Ascending aorta (tissue), 2 donors: ENCODE data around the gene VPS4B. TPM values are rescaled to one million over a fixed set of nuclear protein-coding genes. Genes with fewer than 3 reads are reported as not detected.
"Not testable (repeated sequence)": the region's sequence is repeated elsewhere in the genome, so short reads cannot be mapped to it uniquely, and the experiment has no call there.

Experiments
- DNase-seq, 2 donors: peaks; one replicate each; pipeline ENCODE4 v3.0.0-alpha.2; 2019; ENCODE audit warnings: low spot score in 2 of 2
- H3K27ac ChIP-seq, 2 donors: fragments of 200-600 bp; sonication (generic); one replicate each; pipeline ENCODE4 v1.5.1; 2016 to 2017; ENCODE audit warnings: mild to moderate bottlenecking in 1 of 2
- H3K27me3 ChIP-seq: fragments of 200-600 bp; sonication (generic); one replicate; pipeline ENCODE4 v1.5.1; 2017
- H3K36me3 ChIP-seq, 2 donors: fragments of 200-600 bp; sonication (generic); one replicate each; pipeline ENCODE4 v1.5.1; 2016
- H3K4me1 ChIP-seq, 2 donors: fragments of 200-600 bp; sonication (generic); one replicate each; pipeline ENCODE4 v1.5.1; 2016 to 2017; ENCODE audit warnings: mild to moderate bottlenecking in 1 of 2
- H3K4me3 ChIP-seq, 2 donors: fragments of 200-600 bp; sonication (generic); one replicate each; pipeline ENCODE4 v1.5.1; 2016 to 2017; ENCODE audit warnings: mild to moderate bottlenecking in 1 of 2
- H3K9me3 ChIP-seq, 2 donors: fragments of 200-600 bp; sonication (generic); one replicate each; pipeline ENCODE4 v1.5.1; 2016
- CTCF ChIP-seq, 3 experiments: fragments of 200-600 bp in 2 of 3; fragments of 450-650 bp in 1 of 3; sonication (generic) in 2 of 3; IDR thresholded peaks; one replicate each; pipeline ENCODE4 v1.5.1; 2016 to 2019; ENCODE audit warnings: antibody characterized with exemption in 3 of 3, mild to moderate bottlenecking in 1 of 3, moderate library complexity in 1 of 3
- intact Hi-C: fragments of 100-400 bp; cut with DNase I; formaldehyde crosslinking; loops from one replicate; pipeline ENCODE4 v1.15.1; 2023
- total RNA-seq: library from RNA; depleted of rRNA; stranded (reverse); fragments of >200 nt; gene quantifications from one replicate; pipeline ENCODE4 v1.1.0, GENCODE V29; 2016

The VPS4B gene
- total RNA-seq, 1 donor from 2014 or later, result 16.7 TPM

- DNase-seq, result no peak
- H3K4me3 ChIP-seq, result peak overlapping the region; percentile 87 to 92
- no peaks in the 10 kb centered on the region for H3K27me3 ChIP-seq
- peaks cover 17 to 19% of the 10 kb centered on the region in 2 donors for H3K36me3 ChIP-seq
- TF ChIP-seq CTCF (IDR thresholded peaks at IDR 0.05), result no peak
- peak overlapping the region; percentile 98 for H3K27ac ChIP-seq
- peaks cover 2 to 19% of the 10 kb centered on the region in 2 donors for H3K4me1 ChIP-seq
- intact Hi-C loops, result loop anchor here (2.0 to 5.0 kb wide), 4 partner anchors 45 to 843 kb away; partner anchors contain the start of genes SERPINB8 and ZCCHC2
- no peaks in the 10 kb centered on the region for H3K9me3 ChIP-seq
Measured at GRCh38 chr18:63365876-63366212, 56.4 kb downstream of the VPS4B start.

- Histone ChIP-seq H3K27ac (no peak overlapping the region), H3K9me3 (no peaks in the 10 kb centered on the region), H3K27me3 (no peaks in the 10 kb centered on the region), H3K4me1 (peaks cover 2 to 19% of the 10 kb centered on the region in 2 donors), H3K36me3 (peaks cover 33 to 36% of the 10 kb centered on the region in 2 donors), H3K4me3 (no peak overlapping the region)
- TF ChIP-seq CTCF (IDR thresholded peaks at IDR 0.05), result no peak
- DNase-seq, result no peak
- intact Hi-C loops, result no loop called here
Measured at GRCh38 chr18:63363951-63364350, 58.3 kb downstream of the VPS4B start.

GRCh38 chr18:63363420-63363819 lies 58.9 kb downstream of the VPS4B start:
- H3K36me3 ChIP-seq, result peaks cover 35 to 39% of the 10 kb centered on the region in 2 donors
- peaks cover 2 to 15% of the 10 kb centered on the region in 2 donors for H3K4me1 ChIP-seq
- H3K9me3 ChIP-seq, DNase-seq, H3K4me3 ChIP-seq, H3K27ac ChIP-seq, H3K27me3 ChIP-seq, intact Hi-C loops: not testable (repeated sequence)

- intact Hi-C loops, result no loop called here
- H3K9me3 ChIP-seq, result no peaks in the 10 kb centered on the region
- no peak for TF ChIP-seq CTCF (IDR thresholded peaks at IDR 0.05)
- H3K36me3 ChIP-seq, result peaks cover 63 to 77% of the 10 kb centered on the region in 2 donors
- no peak overlapping the region for H3K4me3 ChIP-seq
- no peak for DNase-seq
- peak overlapping the region; percentile 70 to 85 for H3K27ac ChIP-seq
- peaks cover 0 to 12% of the 10 kb centered on the region in 2 donors for H3K4me1 ChIP-seq
- H3K27me3 ChIP-seq, result no peaks in the 10 kb centered on the region
Measured at GRCh38 chr18:63356272-63356896, 65.9 kb downstream of the VPS4B start.

- TF ChIP-seq CTCF (IDR thresholded peaks at IDR 0.05), result no peak
- Histone ChIP-seq H3K9me3 (no peaks in the 10 kb centered on the region), H3K4me1 (peaks cover 0 to 4% of the 10 kb centered on the region in 2 donors), H3K36me3 (peaks cover 80 to 82% of the 10 kb centered on the region in 2 donors), H3K27me3 (no peaks in the 10 kb centered on the region), H3K4me3 (no peak overlapping the region), H3K27ac (no peak overlapping the region)
- no peak for DNase-seq
- intact Hi-C loops, result no loop called here
Measured at GRCh38 chr18:63350230-63350629, 72.0 kb downstream of the VPS4B start.

GRCh38 chr18:63348508-63349136 lies 73.7 kb downstream of the VPS4B start:
- TF ChIP-seq CTCF (IDR thresholded peaks at IDR 0.05), result no peak
- Histone ChIP-seq H3K4me3 (no peak overlapping the region), H3K36me3 (peaks cover 79 to 82% of the 10 kb centered on the region in 2 donors), H3K9me3 (no peaks in the 10 kb centered on the region), H3K4me1 (peaks cover 0 to 4% of the 10 kb centered on the region in 2 donors), H3K27me3 (no peaks in the 10 kb centered on the region), H3K27ac (no peak overlapping the region)
- intact Hi-C loops, result no loop called here
- no peak for DNase-seq
